CD14-positive monocyte (primary cell): ENCODE results near the gene RASGRF2. TPM values are rescaled to one million over a fixed set of nuclear protein-coding genes. Genes with fewer than 3 reads are reported as not detected.

Experiments
- DNase-seq, 3 donors: peaks; one replicate each; pipeline ENCODE4 v3.0.0-alpha.2; 2011 to 2022
- H2AFZ ChIP-seq: 2 replicates; pipeline ENCODE4 v1.6.0; 2012; ENCODE audit warnings: mild to moderate bottlenecking, low read depth, low read length, inconsistent platforms; ENCODE audit not compliant: insufficient read depth, poor library complexity, severe bottlenecking
- H3K27ac ChIP-seq, 2 donors: 1 replicate in 1 of 2; 2 replicates in 1 of 2; pipeline ENCODE4 v1.5.1; 2012 to 2013; ENCODE audit warnings: low read length in 2 of 2, control low read depth in 1 of 2, inconsistent platforms in 1 of 2, low read depth in 1 of 2, mild to moderate bottlenecking in 1 of 2
- H3K27me3 ChIP-seq, 2 donors: one replicate each; pipeline versions ENCODE4 v1.6.0 to v1.6.1; 2011 to 2013; ENCODE audit warnings: low read length in 2 of 2; ENCODE audit not compliant: control insufficient read depth in 2 of 2, insufficient read depth in 2 of 2
- H3K36me3 ChIP-seq, 2 donors: replicated peaks in 1 of 2; 1 replicate in 1 of 2; 2 replicates in 1 of 2; pipeline versions ENCODE4 v1.5.1 to v1.6.1; 2012 to 2013; ENCODE audit warnings: low read length in 2 of 2, control low read depth in 1 of 2, inconsistent platforms in 1 of 2, mild to moderate bottlenecking in 1 of 2; ENCODE audit not compliant: insufficient read depth in 2 of 2, control insufficient read depth in 1 of 2
- H3K4me1 ChIP-seq, 2 donors: 1 replicate in 1 of 2; 2 replicates in 1 of 2; pipeline versions ENCODE4 v1.5.1 to v1.6.1; 2012 to 2013; ENCODE audit warnings: low read length in 2 of 2, control low read depth in 1 of 2, inconsistent platforms in 1 of 2, mild to moderate bottlenecking in 1 of 2, moderate library complexity in 1 of 2; ENCODE audit not compliant: insufficient read depth in 2 of 2, control insufficient read depth in 1 of 2
- H3K4me2 ChIP-seq: replicated peaks from 2 replicates; pipeline ENCODE3; 2012; ENCODE audit warnings: low read length, moderate library complexity, mild to moderate bottlenecking; ENCODE audit not compliant: poor library complexity, severe bottlenecking; ENCODE audit errors: extremely low read depth
- H3K4me3 ChIP-seq, 3 experiments: fragments of 200-600 bp in 1 of 3; sonication (generic) in 1 of 3; replicated peaks in 1 of 3; 1 replicate in 2 of 3; 2 replicates in 1 of 3; pipeline ENCODE4 v1.5.1; 2011 to 2013; ENCODE audit warnings: low read length in 3 of 3, mild to moderate bottlenecking in 3 of 3, control low read depth in 2 of 3, low read depth in 2 of 3, inconsistent platforms in 1 of 3, moderate library complexity in 1 of 3
- H3K79me2 ChIP-seq: 2 replicates; pipeline ENCODE4 v1.6.0; 2012; ENCODE audit warnings: mild to moderate bottlenecking, control low read depth, inconsistent platforms, low read length, moderate library complexity; ENCODE audit not compliant: insufficient read depth
- H3K9ac ChIP-seq: 2 replicates; pipeline ENCODE4 v1.6.0; 2017; ENCODE audit warnings: low read length, mild to moderate bottlenecking; ENCODE audit not compliant: insufficient read depth, poor library complexity, severe bottlenecking
- H3K9me3 ChIP-seq, 2 donors: replicated peaks in 1 of 2; 1 replicate in 1 of 2; 2 replicates in 1 of 2; pipeline versions ENCODE4 v1.5.1 to v1.6.1; 2012 to 2013; ENCODE audit warnings: low read length in 2 of 2, control low read depth in 1 of 2; ENCODE audit not compliant: control insufficient read depth in 1 of 2, insufficient read depth in 1 of 2
- H4K20me1 ChIP-seq: 2 replicates; pipeline ENCODE4 v1.6.0; 2012; ENCODE audit warnings: mild to moderate bottlenecking, low read length, control low read depth, moderate library complexity; ENCODE audit not compliant: insufficient read depth
- H3K27ac Mint-ChIP-seq, 7 donors: one replicate each; pipeline ENCODE4 v1.8.0; 2020; ENCODE audit warnings: mild to moderate bottlenecking in 7 of 7, mixed read lengths in 7 of 7, moderate library complexity in 6 of 7, inconsistent platforms in 2 of 7
- H3K27me3 Mint-ChIP-seq, 3 donors: one replicate each; pipeline ENCODE4 v1.8.0; 2021 to 2022; ENCODE audit warnings: low read depth in 3 of 3, mild to moderate bottlenecking in 3 of 3, mixed read lengths in 3 of 3, moderate library complexity in 3 of 3, inconsistent platforms in 1 of 3
- H3K36me3 Mint-ChIP-seq, 2 donors: one replicate each; pipeline ENCODE4 v1.8.0; 2020; ENCODE audit warnings: mixed read lengths in 2 of 2, inconsistent platforms in 1 of 2, mild to moderate bottlenecking in 1 of 2
- H3K4me1 Mint-ChIP-seq: one replicate; pipeline ENCODE4 v1.8.0; 2020; ENCODE audit warnings: mild to moderate bottlenecking, mixed read lengths
- H3K4me3 Mint-ChIP-seq, 2 donors: one replicate each; pipeline ENCODE4 v1.8.0; 2020; ENCODE audit warnings: mild to moderate bottlenecking in 2 of 2, mixed read lengths in 2 of 2, moderate library complexity in 1 of 2
- H3K9me3 Mint-ChIP-seq, 7 donors: one replicate each; pipeline ENCODE4 v1.8.0; 2020 to 2022; ENCODE audit warnings: mixed read lengths in 7 of 7, mild to moderate bottlenecking in 6 of 7, moderate library complexity in 6 of 7, inconsistent platforms in 2 of 7
- CTCF ChIP-seq: fragments of 200-600 bp; IDR thresholded peaks from one replicate; pipeline ENCODE4 v1.8.0; 2022; ENCODE audit warnings: antibody characterized with exemption, mild to moderate bottlenecking
- WGBS: methylation state at CpG from one replicate; pipeline ENCODE4 v1.1.5; 2013; ENCODE audit warnings: missing lambda C conversion rate; ENCODE audit not compliant: insufficient coverage; 5-methylcytosine and 5-hydroxymethylcytosine counted together
- intact Hi-C, 2 donors: fragments of 100-400 bp; cut with micrococcal nuclease; formaldehyde crosslinking; loops; one replicate each; pipeline versions ENCODE4 v1.15.0 to v1.15.1; 2023
- polyA plus RNA-seq, 3 donors: library from polyadenylated mRNA; depleted of rRNA in 1 of 3; unstranded in 2 of 3; stranded (reverse) in 1 of 3; fragments of 300-500 nt in 2 of 3; fragments of >200 nt in 1 of 3; fragmentation: Illumina TruSeq in 2 of 3; gene quantifications; 1 replicate in 2 of 3; 2 replicates in 1 of 3; pipeline ENCODE4 v1.2.3, GENCODE V29; 2012 to 2021

RASGRF2 gene
- polyA plus RNA-seq, 3 donors, result 0.01 to 0.02 TPM; not detected in 1

DNA sequence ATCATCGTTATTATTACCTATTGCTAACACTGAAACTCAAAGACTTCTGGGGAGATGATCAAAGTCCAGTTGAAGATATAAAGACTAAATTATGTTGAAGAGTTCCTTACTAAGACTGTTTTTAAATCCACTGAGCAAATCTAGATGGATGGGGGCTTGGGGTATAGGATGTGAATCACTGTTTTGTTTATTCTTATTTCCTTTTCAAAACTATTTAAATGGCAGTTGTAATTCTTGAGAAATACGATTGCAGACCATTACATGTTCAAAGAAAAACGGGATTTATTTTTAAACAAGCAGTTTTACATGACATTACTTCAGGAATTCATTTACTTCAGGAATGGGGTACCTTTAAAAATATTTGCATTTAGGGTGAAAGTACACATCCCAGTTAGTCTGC is 4.3 kb downstream of the RASGRF2 start:
- peaks cover 0 to 6% of the 10 kb centered on the region in 2 donors for H3K36me3 Mint-ChIP-seq
- WGBS, result no CpG with 5 or more reads among the region's 3 CpGs
- H3K9ac ChIP-seq, result no peak overlapping the region
- H3K9me3 Mint-ChIP-seq, result peaks cover 0 to 9% (median 7%) of the 10 kb centered on the region in 7 donors
- H4K20me1 ChIP-seq, result no peaks in the 10 kb centered on the region
- H3K4me1 ChIP-seq, result peaks cover 0 to 7% of the 10 kb centered on the region in 2 donors
- peaks cover 36 to 52% (median 41%) of the 10 kb centered on the region in 3 donors for H3K27me3 Mint-ChIP-seq
- H3K4me3 Mint-ChIP-seq, result no peak overlapping the region
- H2AFZ ChIP-seq, result no peak overlapping the region
- H3K27ac ChIP-seq, result no peak overlapping the region
- peaks cover 0 to 4% of the 10 kb centered on the region in 2 donors for H3K9me3 ChIP-seq
- H3K4me2 ChIP-seq, result no peak overlapping the region
- no peak overlapping the region for H3K4me3 ChIP-seq
- no peaks in the 10 kb centered on the region for H3K36me3 ChIP-seq
- peaks cover 7% of the 10 kb centered on the region for H3K4me1 Mint-ChIP-seq
- peaks cover 46 to 59% of the 10 kb centered on the region in 2 donors for H3K27me3 ChIP-seq
- TF ChIP-seq CTCF, result no peak
- no peak overlapping the region for H3K27ac Mint-ChIP-seq
- DNase-seq, result no peak
- no peaks in the 10 kb centered on the region for H3K79me2 ChIP-seq
- intact Hi-C loops, result no loop called here

DNA sequence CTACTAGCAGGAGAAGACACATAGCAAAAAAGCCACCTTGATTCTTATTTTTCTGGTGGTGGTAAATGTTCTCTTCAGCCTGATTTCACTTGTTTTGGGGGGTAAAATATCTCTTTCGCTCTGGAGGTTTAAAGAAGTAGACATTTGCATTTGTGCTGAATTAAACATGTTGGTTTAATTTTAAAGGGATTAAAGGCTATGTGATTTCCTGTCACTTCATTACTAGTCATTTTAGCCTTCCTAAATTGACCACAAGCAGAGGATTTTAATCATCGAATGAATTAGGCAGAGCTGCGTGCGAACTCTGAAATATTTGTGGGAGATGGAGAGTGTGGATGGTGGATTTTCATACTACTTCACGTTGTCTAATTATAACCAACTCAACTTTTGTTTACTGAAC is 4.8 kb downstream of the RASGRF2 start:
- peaks cover 0 to 8% (median 3%) of the 10 kb centered on the region in 7 donors for H3K9me3 Mint-ChIP-seq
- WGBS, result no CpG with 5 or more reads among the region's 5 CpGs
- Histone ChIP-seq H3K4me1 (peaks cover 0 to 4% of the 10 kb centered on the region in 2 donors), H2AFZ (no peak overlapping the region), H3K4me3 (no peak overlapping the region), H3K9ac (no peak overlapping the region), H4K20me1 (no peaks in the 10 kb centered on the region), H3K9me3 (peaks cover 0 to 4% of the 10 kb centered on the region in 2 donors), H3K4me2 (no peak overlapping the region), H3K27ac (no peak overlapping the region), H3K79me2 (no peaks in the 10 kb centered on the region), H3K27me3 (peaks cover 42 to 55% of the 10 kb centered on the region in 2 donors), H3K36me3 (no peaks in the 10 kb centered on the region)
- peaks cover 0 to 2% of the 10 kb centered on the region in 2 donors for H3K36me3 Mint-ChIP-seq
- intact Hi-C loops, result no loop called here
- no peak for DNase-seq
- peaks cover 31 to 48% (median 36%) of the 10 kb centered on the region in 3 donors for H3K27me3 Mint-ChIP-seq
- TF ChIP-seq CTCF, result no peak
- peaks cover 3% of the 10 kb centered on the region for H3K4me1 Mint-ChIP-seq
- peak overlapping the region in 1 of 2 donors; percentile 66 for H3K4me3 Mint-ChIP-seq
- no peak overlapping the region for H3K27ac Mint-ChIP-seq
